ENCODE results near the gene ENHO. TPM values are rescaled to one million over a fixed set of nuclear protein-coding genes. Genes with fewer than 3 reads are reported as not detected.

Gene ENHO
- total and polyA plus RNA-seq, 2 of the 8 experiments (the other 6 are each of a cell fraction or from before 2014, with no cell fraction given): 12.2 to 49.4 TPM

GRCh38 chr9:34560599-34561214 is 37.9 kb upstream of the ENHO start:
- Histone ChIP-seq H3K14ac (ENCODE audit: insufficient read length) (no peak overlapping the region), H3K18ac (ENCODE audit: extremely low read depth, low read length) (no peak overlapping the region), H3K9me3 (ENCODE audit: insufficient read depth in 2 of 2, low read depth in 1 of 2, low read length in 1 of 2) (0 out of 4 replicates have a peak, but pooled peaks cover 0 to 3% of the 10 kb centered on the region in 2 experiments), H4K8ac (ENCODE audit: extremely low read depth, insufficient read depth, low read length) (no peak overlapping the region), H2AK5ac (ENCODE audit: low read depth, low read length) (no peak overlapping the region), H3K4me1 (replicated peaks in 1 of 4; ENCODE audit: control insufficient read depth in 3 of 4, insufficient read depth in 4 of 4, low read length in 3 of 4) (peaks cover 5 to 20% (median 13%) of the 10 kb centered on the region in 4 experiments), H3K56ac (replicated peaks; ENCODE audit: insufficient read length, low read depth, low read length) (no peak overlapping the region), H3K36me3 (ENCODE audit: control insufficient read depth in 2 of 4, insufficient read depth in 4 of 4, low read length in 3 of 4) (no peaks in the 10 kb centered on the region), H4K20me1 (replicated peaks in 1 of 2; ENCODE audit: control insufficient read depth in 1 of 2, insufficient read depth in 2 of 2, low read length in 2 of 2) (no peaks in the 10 kb centered on the region), H3K4me2 (ENCODE audit: insufficient read depth in 1 of 2, low read depth in 2 of 2, low read length in 2 of 2) (peak overlapping the region; percentile 14 to 43; a peak in 1 of 4 replicates), H3K79me1 (ENCODE audit: low read depth, low read length) (no peaks in the 10 kb centered on the region), H2BK120ac (replicated peaks; ENCODE audit: low read depth, low read length) (no peak overlapping the region), H3K79me2 (ENCODE audit: control insufficient read depth in 1 of 2, insufficient read depth in 2 of 2, low read length in 2 of 2) (no peaks in the 10 kb centered on the region), H4K91ac (replicated peaks; ENCODE audit: insufficient read length, low read length) (no peak overlapping the region), H2BK12ac (ENCODE audit: low read depth, low read length) (peak overlapping the region; percentile 86; the same call in 1 of the 2 replicates), H3K4ac (replicated peaks; ENCODE audit: insufficient read length, low read depth, low read length) (no peak overlapping the region), H3K27ac (ENCODE audit: low read depth, low read length) (no peak overlapping the region), H2BK20ac (ENCODE audit: low read length) (no peak overlapping the region), H3K9ac (replicated peaks in 1 of 4; ENCODE audit: extremely low read depth in 1 of 4, low read depth in 3 of 4, low read length in 3 of 4) (no peak overlapping the region; a peak in 1 of 7 replicates), H2AFZ (ENCODE audit: low read length) (no peak overlapping the region), H3K23ac (ENCODE audit: insufficient read length) (no peak overlapping the region), H3K23me2 (ENCODE audit: low read depth, low read length) (no peaks in the 10 kb centered on the region), H4K5ac (ENCODE audit: insufficient read length, low read depth, low read length) (no peak overlapping the region), H3K4me3 (ENCODE audit: extremely low read depth in 1 of 4, insufficient read depth in 2 of 4, low read depth in 3 of 4, low read length in 4 of 4) (no peak overlapping the region), H2BK15ac (ENCODE audit: low read length) (no peak overlapping the region), H2BK5ac (ENCODE audit: low read depth, low read length) (no peak overlapping the region; the same call in 1 of the 2 replicates), H3K27me3 (replicated peaks in 1 of 4; ENCODE audit: control insufficient read depth in 3 of 4, extremely low read depth in 1 of 4, insufficient read depth in 3 of 4, low read length in 3 of 4) (no peaks in the 10 kb centered on the region; a peak in 3 of 7 replicates)
- DNase-seq (ENCODE audit: low read depth in 1 of 2, low spot score in 2 of 2) (no peak), FAIRE-seq (no peak)
- CTCF ChIA-PET (ENCODE audit: partially characterized antibody): interaction anchor here (0.7 to 11.9 kb wide), 13 partner anchors 10 to 157 kb away, joined by 3 to 241 read pairs (median 21); partner anchors contain the start of gene CNTFR
- WGBS, 2 experiments (ENCODE audit: extremely low coverage in 1 of 2, insufficient coverage in 1 of 2, insufficient read length in 1 of 2, insufficient replicate concordance in 2 of 2, low coverage in 1 of 2, low lambda C conversion rate in 2 of 2, missing lambda C conversion rate in 1 of 2): 82% methylated on average over 18 of the region's 21 CpGs; no CpG with 5 or more reads in 1 of the 2 experiments
- POLR2A ChIA-PET (ENCODE audit: partially characterized antibody): interaction anchor here (0.6 to 1.9 kb wide), 4 partner anchors 10 to 217 kb away, joined by 3 to 5 read pairs (median 4); no protein-coding TSS in a partner anchor
- TF ChIP-seq ATF2 (IDR thresholded peaks at IDR 0.05; ENCODE audit: low read length): no peak
- no peak for TF ChIP-seq RAD21 (IDR thresholded peaks at IDR 0.05 in 1 of 2, conservative IDR thresholded peaks at IDR 0.05 in 1 of 2; ENCODE audit: low read depth in 2 of 2, low read length in 2 of 2)
- no peak for TF ChIP-seq CEBPB (IDR thresholded peaks at IDR 0.05; ENCODE audit: low read depth, low read length)
- no peak for TF ChIP-seq NRF1 (IDR thresholded peaks at IDR 0.05; ENCODE audit: low read depth, low read length)
- TF ChIP-seq KDM1A (IDR thresholded peaks at IDR 0.05; ENCODE audit: borderline replicate concordance, low read length): no peak
- no peak for TF ChIP-seq SP4 (IDR thresholded peaks at IDR 0.05; ENCODE audit: low read length)
- no peak for TF ChIP-seq TAF1 (IDR thresholded peaks at IDR 0.05; ENCODE audit: low read depth, low read length)
- TF ChIP-seq TAF7 (optimal IDR thresholded peaks at IDR 0.05; ENCODE audit: borderline replicate concordance, low read depth, low read length): no peak
- TF ChIP-seq, protein P1, sequence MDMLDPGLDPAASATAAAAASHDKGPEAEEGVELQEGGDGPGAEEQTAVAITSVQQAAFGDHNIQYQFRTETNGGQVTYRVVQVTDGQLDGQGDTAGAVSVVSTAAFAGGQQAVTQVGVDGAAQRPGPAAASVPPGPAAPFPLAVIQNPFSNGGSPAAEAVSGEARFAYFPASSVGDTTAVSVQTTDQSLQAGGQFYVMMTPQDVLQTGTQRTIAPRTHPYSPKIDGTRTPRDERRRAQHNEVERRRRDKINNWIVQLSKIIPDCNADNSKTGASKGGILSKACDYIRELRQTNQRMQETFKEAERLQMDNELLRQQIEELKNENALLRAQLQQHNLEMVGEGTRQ (IDR thresholded peaks at IDR 0.05; ENCODE audit: low read length): no peak
- no peak for TF ChIP-seq CREB1 (IDR thresholded peaks at IDR 0.05)
